ENCODE measurements around the gene THAP12.

Gene THAP12

DNA sequence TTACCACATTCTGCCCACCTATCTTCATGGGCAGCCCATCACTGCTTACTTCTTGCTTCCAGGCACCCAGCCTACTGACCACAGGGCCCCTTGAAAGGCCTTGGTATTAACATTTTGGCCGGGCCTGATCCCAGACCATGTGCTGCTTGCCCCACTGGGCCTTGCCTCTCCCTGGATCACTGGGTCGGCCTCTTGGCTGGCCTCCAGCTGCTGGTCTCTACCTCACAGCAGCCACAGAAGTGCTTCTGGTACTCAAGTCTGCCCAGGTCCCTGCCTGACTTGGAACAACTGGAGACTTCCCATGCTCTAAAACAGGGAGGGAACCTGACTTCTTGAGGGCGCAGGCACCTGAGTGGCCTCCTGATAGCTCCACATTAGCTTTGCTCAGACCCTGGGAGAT, 63.6 kb downstream of the THAP12 start:
- H3K36me3 ChIP-seq (ENCODE audit: control insufficient read depth in 2 of 2, insufficient read depth in 2 of 2, low read length in 2 of 2): no peaks in the 10 kb centered on the region
- no peak overlapping the region for H3K4me3 ChIP-seq (ENCODE audit: low read length in 2 of 2)
- no peak overlapping the region for H3K27ac ChIP-seq (ENCODE audit: low read length)
- peaks cover 15 to 19% of the 10 kb centered on the region in 2 donors for H3K27me3 ChIP-seq (ENCODE audit: control insufficient read depth in 1 of 2, insufficient read depth in 2 of 2, low read length in 2 of 2)
- H3K9ac ChIP-seq (ENCODE audit: low read length in 2 of 2): no peak overlapping the region
- H3K4me1 ChIP-seq (ENCODE audit: control insufficient read depth, insufficient read depth, low read length): peaks cover 8% of the 10 kb centered on the region
- H3K9me3 ChIP-seq (ENCODE audit: control insufficient read depth in 2 of 2, low read length in 2 of 2): no peaks in the 10 kb centered on the region

DNA sequence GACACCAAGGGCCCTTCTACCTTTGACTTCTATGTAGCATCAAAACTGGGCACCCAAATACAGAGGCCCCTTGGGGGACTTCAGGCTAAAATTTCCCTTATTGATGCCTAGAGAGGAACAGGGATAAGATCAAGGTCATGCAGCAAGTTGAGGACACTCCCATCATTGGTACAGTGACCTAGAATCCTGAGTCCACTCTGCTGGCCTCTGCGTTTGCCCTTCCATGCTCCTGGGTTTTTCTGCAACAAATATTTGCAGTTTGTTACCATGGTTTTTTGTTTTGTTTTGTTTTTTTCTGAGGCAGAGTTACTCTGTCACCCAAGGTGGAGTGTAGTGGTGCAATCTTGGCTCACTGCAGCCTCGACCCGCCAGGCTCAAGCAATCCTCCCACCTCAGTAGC, 64.2 kb downstream of the THAP12 start:
- Histone ChIP-seq H3K36me3 (ENCODE audit: control insufficient read depth in 2 of 2, insufficient read depth in 2 of 2, low read length in 2 of 2) (no peaks in the 10 kb centered on the region), H3K27me3 (ENCODE audit: control insufficient read depth in 1 of 2, insufficient read depth in 2 of 2, low read length in 2 of 2) (peaks cover 14% of the 10 kb centered on the region in 2 donors), H3K4me3 (ENCODE audit: low read length in 2 of 2) (no peak overlapping the region), H3K27ac (ENCODE audit: low read length) (no peak overlapping the region), H3K9ac (ENCODE audit: low read length in 2 of 2) (no peak overlapping the region), H3K4me1 (ENCODE audit: control insufficient read depth, insufficient read depth, low read length) (peaks cover 7% of the 10 kb centered on the region), H3K9me3 (ENCODE audit: control insufficient read depth in 2 of 2, low read length in 2 of 2) (no peaks in the 10 kb centered on the region)

DNA sequence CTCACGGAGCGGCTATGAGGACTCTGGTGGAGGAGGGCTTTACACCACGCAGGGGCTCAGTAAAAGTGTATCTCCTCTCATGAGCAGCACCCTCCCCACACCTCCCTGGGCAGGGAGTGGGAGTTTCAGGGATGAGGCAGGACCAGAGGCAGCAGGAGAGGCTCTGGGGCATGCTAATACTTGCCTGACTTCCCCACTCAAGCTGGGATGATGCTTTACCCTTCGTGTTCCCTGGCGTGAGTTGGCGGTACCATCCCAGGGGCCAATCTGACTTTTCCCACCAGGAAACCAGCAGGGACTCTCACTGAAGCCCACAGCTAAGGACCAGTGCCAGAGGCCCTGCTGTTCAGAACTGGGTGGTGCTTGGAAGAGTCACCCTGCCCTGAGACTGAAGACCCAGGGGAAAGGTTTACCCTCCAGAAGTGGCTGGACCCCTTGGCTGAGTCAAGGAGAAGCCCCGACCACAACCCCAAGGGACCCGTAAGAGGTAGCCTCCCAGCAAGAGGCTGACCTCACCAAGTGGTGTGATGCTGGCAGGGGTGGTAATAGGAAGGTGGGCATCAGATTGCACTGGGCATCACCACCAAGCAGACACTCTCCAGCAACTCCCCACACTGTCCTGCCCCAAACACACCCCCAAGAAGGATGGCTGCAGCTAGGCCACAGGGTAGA, 65.6 kb downstream of the THAP12 start:
- no peak overlapping the region for H3K27ac ChIP-seq (ENCODE audit: low read length)
- no peak overlapping the region for H3K4me3 ChIP-seq (ENCODE audit: low read length in 2 of 2)
- H3K27me3 ChIP-seq (ENCODE audit: control insufficient read depth in 1 of 2, insufficient read depth in 2 of 2, low read length in 2 of 2): peaks cover 6 to 9% of the 10 kb centered on the region in 2 donors
- H3K36me3 ChIP-seq (ENCODE audit: control insufficient read depth in 2 of 2, insufficient read depth in 2 of 2, low read length in 2 of 2): no peaks in the 10 kb centered on the region
- no peaks in the 10 kb centered on the region for H3K9me3 ChIP-seq (ENCODE audit: control insufficient read depth in 2 of 2, low read length in 2 of 2)
- no peak overlapping the region for H3K9ac ChIP-seq (ENCODE audit: low read length in 2 of 2)
- peaks cover 3% of the 10 kb centered on the region for H3K4me1 ChIP-seq (ENCODE audit: control insufficient read depth, insufficient read depth, low read length)

DNA sequence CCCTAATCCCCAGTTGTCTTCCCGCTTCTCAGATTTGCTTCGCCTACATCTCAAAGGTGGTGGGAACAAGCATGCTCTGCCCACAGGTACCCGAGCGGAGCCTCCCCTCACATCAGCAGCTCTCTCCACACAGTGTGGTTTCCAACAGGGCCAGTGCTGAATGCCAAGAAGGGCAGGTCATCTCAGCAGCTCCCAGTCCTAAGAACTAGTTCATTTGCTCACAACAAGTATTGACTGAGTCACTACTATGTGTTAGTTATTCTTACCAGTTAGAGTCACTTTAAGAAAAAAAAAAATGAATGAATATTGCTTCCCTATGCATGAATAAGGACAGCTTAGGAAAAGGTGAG, 66.2 kb downstream of the THAP12 start:
- Histone ChIP-seq H3K4me1 (ENCODE audit: control insufficient read depth, insufficient read depth, low read length) (peaks cover 3% of the 10 kb centered on the region), H3K27ac (ENCODE audit: low read length) (no peak overlapping the region), H3K9me3 (ENCODE audit: control insufficient read depth in 2 of 2, low read length in 2 of 2) (no peaks in the 10 kb centered on the region), H3K27me3 (ENCODE audit: control insufficient read depth in 1 of 2, insufficient read depth in 2 of 2, low read length in 2 of 2) (peaks cover under 1 to 5% of the 10 kb centered on the region in 2 donors), H3K4me3 (ENCODE audit: low read length in 2 of 2) (no peak overlapping the region), H3K9ac (ENCODE audit: low read length in 2 of 2) (no peak overlapping the region), H3K36me3 (ENCODE audit: control insufficient read depth in 2 of 2, insufficient read depth in 2 of 2, low read length in 2 of 2) (no peaks in the 10 kb centered on the region)

DNA sequence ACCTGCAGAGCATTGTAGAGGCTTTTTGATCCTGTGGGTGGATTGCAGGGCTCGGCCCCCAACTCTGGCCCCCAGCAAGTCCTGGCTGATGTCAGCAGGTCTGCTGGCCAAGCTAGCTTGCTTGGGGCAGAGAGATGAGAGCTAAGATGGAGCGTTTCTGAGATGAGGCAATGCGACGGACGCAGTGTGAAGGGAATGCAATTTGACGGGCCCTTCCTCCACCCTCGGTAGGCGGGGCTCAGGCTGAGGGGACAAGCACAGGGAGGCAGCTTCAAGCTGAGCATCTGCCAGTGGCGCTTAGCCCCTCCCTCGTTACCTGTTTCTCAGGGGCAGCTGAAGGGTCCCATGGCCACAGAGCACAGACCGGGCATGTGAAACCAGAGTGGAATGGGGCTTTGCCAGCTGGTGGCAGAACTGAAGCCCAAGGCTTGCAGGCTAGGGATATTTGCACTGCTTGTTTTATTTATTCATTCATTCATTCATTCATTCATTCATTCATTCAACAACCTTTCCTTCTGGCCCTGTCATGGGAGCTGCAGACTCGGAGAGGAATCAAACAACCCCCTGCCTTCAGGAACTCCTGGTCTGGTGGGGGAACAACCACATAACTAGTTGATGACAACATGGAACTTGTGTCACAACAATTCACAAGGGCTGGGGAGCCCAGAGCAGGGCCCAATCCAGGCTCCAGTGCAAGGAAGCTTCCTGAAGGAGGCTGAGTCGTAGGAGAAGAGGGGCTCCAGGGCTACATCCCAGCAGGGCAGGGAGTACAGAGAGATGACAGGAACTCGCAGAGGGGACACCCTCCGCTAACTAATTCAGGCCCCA, 66.8 kb downstream of the THAP12 start:
- Histone ChIP-seq H3K27ac (ENCODE audit: low read length) (no peak overlapping the region), H3K36me3 (ENCODE audit: control insufficient read depth in 2 of 2, insufficient read depth in 2 of 2, low read length in 2 of 2) (no peaks in the 10 kb centered on the region), H3K4me3 (ENCODE audit: low read length in 2 of 2) (no peak overlapping the region), H3K9ac (ENCODE audit: low read length in 2 of 2) (no peak overlapping the region), H3K27me3 (ENCODE audit: control insufficient read depth in 1 of 2, insufficient read depth in 2 of 2, low read length in 2 of 2) (peaks cover 0 to 5% of the 10 kb centered on the region in 2 donors), H3K4me1 (ENCODE audit: control insufficient read depth, insufficient read depth, low read length) (peaks cover 3% of the 10 kb centered on the region), H3K9me3 (ENCODE audit: control insufficient read depth in 2 of 2, low read length in 2 of 2) (no peaks in the 10 kb centered on the region)

DNA sequence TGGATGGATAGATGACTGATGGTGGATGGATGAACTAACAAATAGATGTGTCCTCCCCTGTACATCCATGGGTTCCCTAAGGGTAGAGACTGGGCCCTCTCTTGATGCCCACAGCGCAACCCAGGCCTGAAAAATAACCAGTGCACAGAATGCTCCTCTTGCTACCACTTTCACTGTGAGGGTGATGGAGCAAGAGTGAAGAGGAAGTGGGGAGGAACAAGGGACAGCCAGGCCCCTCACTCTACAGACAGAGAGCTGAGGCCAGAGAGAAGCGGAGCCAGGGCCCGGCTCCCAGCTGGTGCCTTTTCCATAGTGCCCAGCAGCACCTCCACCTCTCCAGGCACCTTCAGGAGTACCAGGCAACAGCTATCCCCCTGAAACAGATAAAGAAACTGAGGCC, 67.7 kb downstream of the THAP12 start:
- no peaks in the 10 kb centered on the region for H3K4me1 ChIP-seq (ENCODE audit: control insufficient read depth, insufficient read depth, low read length)
- H3K27ac ChIP-seq (ENCODE audit: low read length): no peak overlapping the region
- H3K4me3 ChIP-seq (ENCODE audit: low read length in 2 of 2): no peak overlapping the region
- peaks cover 0 to 2% of the 10 kb centered on the region in 2 donors for H3K27me3 ChIP-seq (ENCODE audit: control insufficient read depth in 1 of 2, insufficient read depth in 2 of 2, low read length in 2 of 2)
- H3K36me3 ChIP-seq (ENCODE audit: control insufficient read depth in 2 of 2, insufficient read depth in 2 of 2, low read length in 2 of 2): no peaks in the 10 kb centered on the region
- H3K9ac ChIP-seq (ENCODE audit: low read length in 2 of 2): no peak overlapping the region
- H3K9me3 ChIP-seq (ENCODE audit: control insufficient read depth in 2 of 2, low read length in 2 of 2): no peaks in the 10 kb centered on the region

DNA sequence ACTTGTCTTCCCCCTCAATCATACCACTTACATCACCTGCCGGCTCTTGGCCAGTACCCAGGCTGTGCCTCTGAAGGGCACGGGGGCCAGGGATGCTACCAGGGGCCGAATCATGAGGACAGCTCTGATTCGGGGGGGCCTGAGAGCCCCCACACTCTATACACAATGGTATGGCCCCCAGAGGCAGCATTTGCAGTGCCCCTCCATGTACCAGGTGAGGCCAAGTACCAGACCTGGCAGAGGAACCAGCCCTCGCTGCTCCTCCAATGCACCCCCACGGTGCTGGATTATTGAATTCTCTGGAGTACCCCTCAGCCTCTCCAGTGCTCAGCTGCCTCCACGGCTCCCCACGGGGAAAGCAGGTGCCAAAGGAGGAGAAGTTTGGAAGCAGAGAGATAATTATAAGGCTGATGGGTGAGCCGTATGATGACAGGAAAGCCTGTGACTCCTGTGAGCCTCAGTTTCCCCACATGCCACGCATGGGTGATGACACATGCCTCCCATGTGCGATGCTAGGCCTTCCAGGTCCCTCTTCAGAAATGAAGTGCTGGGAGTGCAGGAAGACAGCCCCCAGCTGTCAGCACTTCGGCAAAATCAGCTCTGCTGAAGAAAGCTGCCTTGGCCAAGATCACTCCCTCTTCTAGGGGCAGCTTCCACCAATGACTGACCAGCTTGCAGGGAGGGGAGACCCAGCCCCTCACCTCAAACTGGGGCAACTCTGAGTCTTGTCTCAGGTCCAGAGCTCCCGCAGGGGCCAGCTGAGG, 69.9 kb downstream of the THAP12 start:
- no peaks in the 10 kb centered on the region for H3K36me3 ChIP-seq (ENCODE audit: control insufficient read depth in 2 of 2, insufficient read depth in 2 of 2, low read length in 2 of 2)
- H3K27ac ChIP-seq (ENCODE audit: low read length): no peak overlapping the region
- no peaks in the 10 kb centered on the region for H3K9me3 ChIP-seq (ENCODE audit: control insufficient read depth in 2 of 2, low read length in 2 of 2)
- peaks cover 0 to 2% of the 10 kb centered on the region in 2 donors for H3K27me3 ChIP-seq (ENCODE audit: control insufficient read depth in 1 of 2, insufficient read depth in 2 of 2, low read length in 2 of 2)
- H3K9ac ChIP-seq (ENCODE audit: low read length in 2 of 2): no peak overlapping the region
- H3K4me1 ChIP-seq (ENCODE audit: control insufficient read depth, insufficient read depth, low read length): no peaks in the 10 kb centered on the region
- no peak overlapping the region for H3K4me3 ChIP-seq (ENCODE audit: low read length in 2 of 2)

DNA sequence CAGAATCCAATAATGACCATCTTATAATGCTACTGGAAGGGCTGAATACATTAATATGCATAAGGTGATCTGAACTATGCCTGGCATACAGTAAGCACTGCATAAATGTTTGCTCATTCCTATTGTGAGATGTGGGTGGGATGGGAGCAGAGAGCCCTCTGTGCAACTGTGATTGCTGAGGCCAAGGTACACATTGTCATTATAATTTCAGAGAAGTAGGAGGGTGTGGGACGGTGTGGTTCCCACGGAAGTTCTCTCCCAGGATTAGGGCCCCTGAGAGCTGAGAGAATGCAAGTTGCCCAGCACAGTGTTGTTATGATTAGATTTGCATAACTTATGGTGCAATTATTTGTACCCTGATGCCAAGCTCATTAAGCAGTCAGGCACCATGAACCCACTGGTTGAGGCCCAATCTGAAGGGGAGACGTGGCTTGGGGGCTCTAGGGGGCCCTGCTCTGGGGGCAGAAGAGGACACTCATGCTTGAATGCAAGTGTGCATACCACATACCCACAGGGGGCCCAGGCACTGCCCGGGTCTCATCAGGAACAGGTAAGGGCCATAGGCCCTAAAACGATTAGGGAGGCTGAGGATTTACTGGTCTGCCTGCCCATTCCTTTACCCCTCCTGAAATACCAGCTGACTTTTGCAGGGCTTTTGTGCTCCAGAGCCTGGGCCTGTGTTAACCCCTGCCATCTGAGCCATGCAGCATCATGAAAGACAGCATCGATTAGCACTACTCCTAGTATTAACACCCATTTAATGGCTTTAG, 72.8 kb downstream of the THAP12 start:
- no peak overlapping the region for H3K27ac ChIP-seq (ENCODE audit: low read length)
- H3K4me3 ChIP-seq (ENCODE audit: low read length in 2 of 2): no peak overlapping the region
- no peak overlapping the region for H3K9ac ChIP-seq (ENCODE audit: low read length in 2 of 2)
- H3K27me3 ChIP-seq (ENCODE audit: control insufficient read depth in 1 of 2, insufficient read depth in 2 of 2, low read length in 2 of 2): peaks cover 0 to 2% of the 10 kb centered on the region in 2 donors
- H3K36me3 ChIP-seq (ENCODE audit: control insufficient read depth in 2 of 2, insufficient read depth in 2 of 2, low read length in 2 of 2): no peaks in the 10 kb centered on the region
- no peaks in the 10 kb centered on the region for H3K9me3 ChIP-seq (ENCODE audit: control insufficient read depth in 2 of 2, low read length in 2 of 2)
- H3K4me1 ChIP-seq (ENCODE audit: control insufficient read depth, insufficient read depth, low read length): no peaks in the 10 kb centered on the region

DNA sequence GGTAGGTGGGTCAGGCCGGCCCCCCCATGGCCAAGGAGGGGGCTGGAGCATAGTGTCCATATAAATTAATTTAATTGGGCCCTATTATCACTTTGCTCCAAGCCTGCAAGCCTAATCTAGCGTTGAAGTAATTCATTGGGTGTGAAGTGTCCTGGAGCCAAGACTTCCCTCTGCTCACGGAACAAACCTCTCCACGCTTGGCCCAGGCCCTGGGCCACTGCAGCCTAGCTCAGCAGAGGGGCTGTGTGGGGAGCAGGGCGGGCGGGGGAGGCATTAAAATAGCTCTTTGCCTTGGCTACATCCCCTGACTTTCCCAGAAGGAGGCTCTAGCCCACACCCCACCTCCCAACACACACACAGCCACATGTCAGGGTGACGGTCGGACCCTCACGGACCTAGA, 73.5 kb downstream of the THAP12 start:
- Histone ChIP-seq H3K9me3 (ENCODE audit: control insufficient read depth in 2 of 2, low read length in 2 of 2) (no peaks in the 10 kb centered on the region), H3K4me1 (ENCODE audit: control insufficient read depth, insufficient read depth, low read length) (no peaks in the 10 kb centered on the region)

DNA sequence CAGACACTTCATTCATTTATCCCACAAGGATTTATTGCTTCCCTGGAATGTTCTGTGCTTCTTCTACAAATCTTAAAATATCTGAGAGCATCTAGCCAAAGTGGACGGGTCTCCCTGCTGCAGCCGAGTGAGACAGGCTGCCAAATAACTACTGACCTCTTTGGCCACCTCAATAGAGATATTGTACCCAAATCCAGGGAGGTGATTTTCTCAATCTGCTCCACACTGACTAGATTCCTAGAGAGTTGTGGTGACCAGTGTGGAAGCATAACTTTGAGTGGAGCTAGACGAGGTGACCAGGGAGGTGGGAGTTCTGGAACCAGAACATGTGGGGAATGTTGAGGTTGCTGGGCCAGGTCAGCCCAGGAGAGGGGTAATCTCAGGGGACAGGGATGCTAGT, 77.5 kb downstream of the THAP12 start:
- no peaks in the 10 kb centered on the region for H3K9me3 ChIP-seq (ENCODE audit: control insufficient read depth in 2 of 2, low read length in 2 of 2)
- H3K4me1 ChIP-seq (ENCODE audit: control insufficient read depth, insufficient read depth, low read length): no peaks in the 10 kb centered on the region
- H3K36me3 ChIP-seq (ENCODE audit: control insufficient read depth in 2 of 2, insufficient read depth in 2 of 2, low read length in 2 of 2): no peaks in the 10 kb centered on the region
- H3K9ac ChIP-seq (ENCODE audit: low read length in 2 of 2): no peak overlapping the region
- no peak overlapping the region for H3K27ac ChIP-seq (ENCODE audit: low read length)
- H3K4me3 ChIP-seq (ENCODE audit: low read length in 2 of 2): no peak overlapping the region
- H3K27me3 ChIP-seq (ENCODE audit: control insufficient read depth in 1 of 2, insufficient read depth in 2 of 2, low read length in 2 of 2): no peaks in the 10 kb centered on the region

More for the DNA sequence above, 73.5 kb downstream of the THAP12 start:
- Histone ChIP-seq H3K9ac (ENCODE audit: low read length in 2 of 2) (no peak overlapping the region), H3K36me3 (ENCODE audit: control insufficient read depth in 2 of 2, insufficient read depth in 2 of 2, low read length in 2 of 2) (no peaks in the 10 kb centered on the region), H3K27me3 (ENCODE audit: control insufficient read depth in 1 of 2, insufficient read depth in 2 of 2, low read length in 2 of 2) (peaks cover 0 to 2% of the 10 kb centered on the region in 2 donors), H3K4me3 (ENCODE audit: low read length in 2 of 2) (no peak overlapping the region), H3K27ac (ENCODE audit: low read length) (no peak overlapping the region)
